ENCODE results near the gene QRFPR. TPM values are rescaled to one million over a fixed set of nuclear protein-coding genes. Genes with fewer than 3 reads are reported as not detected.

QRFPR gene
- total RNA-seq, 3 donors from 2014 or later, result 0.66 to 1.3 TPM; not detected in 1

DNA sequence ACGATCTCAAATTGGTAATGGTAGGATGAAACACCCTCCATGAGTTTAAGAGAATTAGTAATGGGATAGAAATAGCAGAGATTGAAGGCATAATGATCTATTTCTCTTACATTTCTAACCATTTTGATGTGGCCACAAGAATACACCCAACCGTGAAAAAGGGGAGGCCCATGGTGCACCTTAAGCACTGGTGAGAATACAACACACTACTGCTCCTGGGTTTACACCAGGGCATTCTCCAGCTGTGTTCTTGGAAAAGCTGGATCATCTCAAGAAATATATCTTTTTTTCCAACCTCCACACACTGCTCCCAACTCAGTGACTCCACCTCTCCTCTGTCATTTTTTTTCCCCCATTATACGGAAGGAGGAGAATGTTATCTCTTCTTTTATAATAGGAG, 1.5 kb downstream of the QRFPR start:
- no peak overlapping the region for H3K4me3 ChIP-seq
- DNase-seq (ENCODE audit: low spot score in 2 of 2), result no peak
- intact Hi-C loops (cut with DNase I; ENCODE audit: low total_unique reads), result no loop called here
- no peak overlapping the region for H3K27ac ChIP-seq
- no peak for TF ChIP-seq POLR2A (IDR thresholded peaks at IDR 0.05)
- no peak for TF ChIP-seq POLR2AphosphoS5 (IDR thresholded peaks at IDR 0.05)
- no peak for TF ChIP-seq CTCF (IDR thresholded peaks at IDR 0.05)
- H3K36me3 ChIP-seq, result no peaks in the 10 kb centered on the region
- peaks cover 0 to 24% of the 10 kb centered on the region in 2 donors for H3K27me3 ChIP-seq
- H3K9me3 ChIP-seq, result no peaks in the 10 kb centered on the region
- H3K4me1 ChIP-seq, result peaks cover 0 to 3% of the 10 kb centered on the region in 2 donors

DNA sequence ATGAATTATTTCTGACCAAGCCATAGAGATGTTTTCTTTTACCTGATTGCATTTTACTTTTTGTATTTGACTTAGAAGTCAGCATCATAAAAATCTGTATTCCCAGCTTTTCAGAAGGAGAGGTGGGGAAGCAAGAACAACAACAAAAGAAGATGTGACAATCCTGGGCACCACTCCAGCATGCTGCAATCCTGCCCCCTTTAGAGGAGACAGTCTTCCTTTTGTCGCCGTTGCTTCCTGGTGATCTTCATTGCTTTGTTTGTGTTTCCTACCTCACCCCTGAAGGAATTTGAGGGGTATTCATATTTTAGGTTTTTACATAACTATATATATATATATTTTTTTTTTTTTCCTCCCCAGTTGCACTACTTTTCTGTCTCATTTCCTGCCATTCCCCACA, 3.7 kb downstream of the QRFPR start:
- intact Hi-C loops (cut with DNase I; ENCODE audit: low total_unique reads), result no loop called here
- no peak overlapping the region for H3K27ac ChIP-seq

DNA sequence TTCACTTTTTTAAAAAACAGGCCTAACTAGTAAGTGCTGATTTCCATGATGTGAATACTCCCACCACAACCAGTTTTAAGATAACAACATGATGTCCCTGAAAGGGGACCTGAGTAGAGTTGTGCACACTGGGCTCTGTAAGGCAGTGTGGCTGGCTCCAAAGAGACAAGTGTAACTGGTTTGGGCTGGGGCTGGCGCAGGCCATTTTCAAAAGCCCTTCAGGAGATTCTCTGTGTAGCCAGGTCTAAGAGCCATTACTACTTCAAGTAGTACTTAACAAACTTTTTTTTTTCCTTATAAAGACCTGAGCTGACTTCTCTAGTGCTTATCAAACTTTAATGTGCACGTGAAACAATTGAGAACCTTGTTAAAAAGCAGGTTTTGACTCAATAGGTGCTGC, 4.3 kb downstream of the QRFPR start:
- no peak overlapping the region for H3K27ac ChIP-seq
- no peak for DNase-seq (ENCODE audit: low spot score in 2 of 2)
- TF ChIP-seq CTCF (IDR thresholded peaks at IDR 0.05), result no peak
- TF ChIP-seq POLR2AphosphoS5 (IDR thresholded peaks at IDR 0.05), result no peak
- no peak for TF ChIP-seq POLR2A (IDR thresholded peaks at IDR 0.05)
- H3K4me3 ChIP-seq, result no peak overlapping the region
- H3K27me3 ChIP-seq, result peaks cover 0 to 24% of the 10 kb centered on the region in 2 donors
- H3K9me3 ChIP-seq, result no peaks in the 10 kb centered on the region
- intact Hi-C loops (cut with DNase I; ENCODE audit: low total_unique reads), result no loop called here
- peaks cover 0 to 3% of the 10 kb centered on the region in 2 donors for H3K4me1 ChIP-seq
- H3K36me3 ChIP-seq, result no peaks in the 10 kb centered on the region

More for the DNA sequence above, 3.7 kb downstream of the QRFPR start:
- Histone ChIP-seq H3K4me1 (peaks cover 0 to 3% of the 10 kb centered on the region in 2 donors), H3K27me3 (peaks cover 0 to 24% of the 10 kb centered on the region in 2 donors), H3K9me3 (no peaks in the 10 kb centered on the region), H3K36me3 (no peaks in the 10 kb centered on the region), H3K4me3 (no peak overlapping the region)
- no peak for TF ChIP-seq CTCF (IDR thresholded peaks at IDR 0.05)
- TF ChIP-seq POLR2A (IDR thresholded peaks at IDR 0.05), result no peak
- no peak for TF ChIP-seq POLR2AphosphoS5 (IDR thresholded peaks at IDR 0.05)
- DNase-seq (ENCODE audit: low spot score in 2 of 2), result no peak

DNA sequence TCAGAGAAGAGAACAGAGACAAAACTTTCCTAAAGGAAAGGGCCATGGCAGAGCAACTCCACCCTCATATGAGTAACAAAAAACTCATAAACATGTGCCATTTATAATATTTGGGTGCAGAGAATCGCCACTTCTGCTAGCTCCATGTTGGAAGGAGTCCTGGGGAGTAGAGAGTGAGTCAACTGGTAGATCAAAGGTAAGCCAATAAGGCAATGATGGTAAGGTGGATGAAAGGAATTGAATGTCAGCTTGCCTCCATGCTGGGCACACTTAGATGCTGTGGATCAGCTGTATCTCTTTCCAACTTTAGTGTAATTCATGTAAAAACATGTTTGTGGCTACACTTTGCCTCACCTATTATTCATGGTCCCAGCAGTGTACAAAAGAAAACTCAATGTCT, 4.7 kb downstream of the QRFPR start:
- no peak for TF ChIP-seq CTCF (IDR thresholded peaks at IDR 0.05)
- no peak for TF ChIP-seq POLR2A (IDR thresholded peaks at IDR 0.05)
- TF ChIP-seq POLR2AphosphoS5 (IDR thresholded peaks at IDR 0.05), result no peak

DNA sequence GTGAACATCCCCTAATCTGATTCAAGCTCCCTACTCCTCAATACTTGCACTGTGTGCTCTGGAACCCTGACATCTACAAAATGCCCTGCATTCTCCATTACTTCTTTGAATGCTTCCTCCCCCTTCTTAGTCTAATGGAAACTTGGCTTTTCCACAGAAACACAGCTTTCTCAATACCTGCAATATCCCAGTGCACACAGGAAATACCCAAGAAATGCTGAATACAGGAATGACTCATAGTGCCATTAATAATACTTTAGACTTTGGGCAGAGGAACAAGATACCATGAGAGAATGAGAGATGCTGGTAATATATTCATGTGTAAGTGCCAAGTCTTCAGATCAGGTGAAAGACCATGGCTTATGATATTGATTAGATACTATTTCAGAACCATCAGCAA, 5.6 kb downstream of the QRFPR start:
- H3K27ac ChIP-seq, result no peak overlapping the region
- intact Hi-C loops (cut with DNase I; ENCODE audit: low total_unique reads), result no loop called here
- TF ChIP-seq POLR2A (IDR thresholded peaks at IDR 0.05) (no peak), CTCF (IDR thresholded peaks at IDR 0.05) (no peak), POLR2AphosphoS5 (IDR thresholded peaks at IDR 0.05) (no peak)
- no peaks in the 10 kb centered on the region for H3K9me3 ChIP-seq
- H3K27me3 ChIP-seq, result peaks cover 0 to 11% of the 10 kb centered on the region in 2 donors
- H3K4me3 ChIP-seq, result no peak overlapping the region
- no peaks in the 10 kb centered on the region for H3K36me3 ChIP-seq
- H3K4me1 ChIP-seq, result peaks cover 0 to under 1% of the 10 kb centered on the region in 2 donors
- no peak for DNase-seq (ENCODE audit: low spot score in 2 of 2)

More for the DNA sequence above, 4.7 kb downstream of the QRFPR start:
- peaks cover 0 to 3% of the 10 kb centered on the region in 2 donors for H3K4me1 ChIP-seq
- H3K27me3 ChIP-seq, result peaks cover 0 to 19% of the 10 kb centered on the region in 2 donors
- no peak for DNase-seq (ENCODE audit: low spot score in 2 of 2)
- H3K9me3 ChIP-seq, result no peaks in the 10 kb centered on the region
- no peaks in the 10 kb centered on the region for H3K36me3 ChIP-seq
- H3K4me3 ChIP-seq, result no peak overlapping the region
- intact Hi-C loops (cut with DNase I; ENCODE audit: low total_unique reads), result no loop called here
- H3K27ac ChIP-seq, result no peak overlapping the region

Measured in breast epithelium (tissue), 4 donors.